GM19023 (cell line): ENCODE measurements around the gene RRP7A.
"Not testable (repeated sequence)": the region's sequence is repeated elsewhere in the genome, so short reads cannot be mapped to it uniquely, and the experiment has no call there.

Experiments
- ATAC-seq: cut with Tn5 transposase; IDR thresholded peaks from one replicate; pipeline ENCODE4 v1.9.1; 2021; ENCODE audit warnings: mild to moderate bottlenecking, moderate library complexity; ENCODE audit not compliant: unreplicated experiment

Gene RRP7A

GRCh38 chr22:42536634-42537033 is 17.0 kb upstream of the RRP7A start:
- not testable (repeated sequence) for ATAC-seq

GRCh38 chr22:42536166-42536565 is 16.6 kb upstream of the RRP7A start:
- ATAC-seq = no peak

- ATAC-seq = not testable (repeated sequence)
Measured at GRCh38 chr22:42535082-42535731, 15.6 kb upstream of the RRP7A start.

- no peak for ATAC-seq
Measured at GRCh38 chr22:42533638-42533977, 14.0 kb upstream of the RRP7A start.

- ATAC-seq = not testable (repeated sequence)
Measured at GRCh38 chr22:42531401-42532084, 11.9 kb upstream of the RRP7A start.

- not testable (repeated sequence) for ATAC-seq
Measured at GRCh38 chr22:42529435-42529834, 9.8 kb upstream of the RRP7A start.

GRCh38 chr22:42528591-42529307 is 9.2 kb upstream of the RRP7A start:
- ATAC-seq = no peak

- no peak for ATAC-seq
Measured at GRCh38 chr22:42522546-42522945, 3.0 kb upstream of the RRP7A start.

- no peak for ATAC-seq
Measured at GRCh38 chr22:42521228-42521546, 1.6 kb upstream of the RRP7A start.

GRCh38 chr22:42518638-42519524 is 715 bp downstream of the RRP7A start:
- ATAC-seq = peak; percentile 22

- not testable (repeated sequence) for ATAC-seq
Measured at GRCh38 chr22:42517103-42517502, 2.5 kb downstream of the RRP7A start.

GRCh38 chr22:42515896-42516295 is 3.7 kb downstream of the RRP7A start:
- ATAC-seq = no peak

- not testable (repeated sequence) for ATAC-seq
Measured at GRCh38 chr22:42515304-42515703, 4.3 kb downstream of the RRP7A start.

GRCh38 chr22:42514331-42514730 is 5.3 kb downstream of the RRP7A start:
- not testable (repeated sequence) for ATAC-seq

GRCh38 chr22:42512273-42512990 is 7.2 kb downstream of the RRP7A start:
- ATAC-seq = not testable (repeated sequence)

- ATAC-seq = no peak
Measured at GRCh38 chr22:42511401-42511891, 8.2 kb downstream of the RRP7A start.

- no peak for ATAC-seq
Measured at GRCh38 chr22:42509548-42509947, 10.0 kb downstream of the RRP7A start.

- not testable (repeated sequence) for ATAC-seq
Measured at GRCh38 chr22:42508975-42509364, 10.6 kb downstream of the RRP7A start.

GRCh38 chr22:42508327-42508974 is 11.1 kb downstream of the RRP7A start:
- ATAC-seq = not testable (repeated sequence)

- ATAC-seq = no peak
Measured at GRCh38 chr22:42500836-42501179, 18.8 kb downstream of the RRP7A start.
